Retinal pigment epithelial cell (primary cell): ENCODE data around the gene SLC25A13.

Experiments
- DNase-seq: peaks from one replicate; pipeline ENCODE4 v3.0.0-alpha.2; 2010; ENCODE audit warnings: low read depth
- H3K4me3 ChIP-seq: 2 replicates; pipeline ENCODE4 v1.5.1; 2011; ENCODE audit warnings: mild to moderate bottlenecking, low read length, control low read depth, moderate library complexity
- TF ChIP-seq, protein P1 (sequence below): conservative IDR thresholded peaks from 2 replicates; pipeline ENCODE4 v1.5.1; 2011; ENCODE audit warnings: low read depth, low read length, control low read depth, inconsistent platforms

Gene SLC25A13

DNA sequence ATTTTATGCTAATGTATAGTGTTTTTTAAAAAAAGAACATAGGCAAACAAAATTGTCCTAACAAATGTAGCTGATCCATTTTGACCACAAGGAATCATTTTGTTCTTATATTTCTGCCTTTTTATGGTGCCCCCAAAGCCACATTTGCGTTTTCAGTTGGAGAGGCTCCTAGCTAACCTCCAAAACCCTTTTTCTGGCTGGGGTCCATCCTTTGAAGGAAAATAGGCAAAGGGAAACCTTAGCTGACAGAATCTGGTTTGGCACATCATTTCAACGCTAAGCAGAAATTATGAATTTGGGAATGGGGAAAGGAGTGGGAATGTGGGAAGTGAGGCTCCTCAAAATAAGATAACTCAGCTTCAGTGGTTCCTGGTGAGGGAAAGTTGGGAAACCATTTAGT lies 25.6 kb upstream of the SLC25A13 start:
- TF ChIP-seq, protein P1, sequence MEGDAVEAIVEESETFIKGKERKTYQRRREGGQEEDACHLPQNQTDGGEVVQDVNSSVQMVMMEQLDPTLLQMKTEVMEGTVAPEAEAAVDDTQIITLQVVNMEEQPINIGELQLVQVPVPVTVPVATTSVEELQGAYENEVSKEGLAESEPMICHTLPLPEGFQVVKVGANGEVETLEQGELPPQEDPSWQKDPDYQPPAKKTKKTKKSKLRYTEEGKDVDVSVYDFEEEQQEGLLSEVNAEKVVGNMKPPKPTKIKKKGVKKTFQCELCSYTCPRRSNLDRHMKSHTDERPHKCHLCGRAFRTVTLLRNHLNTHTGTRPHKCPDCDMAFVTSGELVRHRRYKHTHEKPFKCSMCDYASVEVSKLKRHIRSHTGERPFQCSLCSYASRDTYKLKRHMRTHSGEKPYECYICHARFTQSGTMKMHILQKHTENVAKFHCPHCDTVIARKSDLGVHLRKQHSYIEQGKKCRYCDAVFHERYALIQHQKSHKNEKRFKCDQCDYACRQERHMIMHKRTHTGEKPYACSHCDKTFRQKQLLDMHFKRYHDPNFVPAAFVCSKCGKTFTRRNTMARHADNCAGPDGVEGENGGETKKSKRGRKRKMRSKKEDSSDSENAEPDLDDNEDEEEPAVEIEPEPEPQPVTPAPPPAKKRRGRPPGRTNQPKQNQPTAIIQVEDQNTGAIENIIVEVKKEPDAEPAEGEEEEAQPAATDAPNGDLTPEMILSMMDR: no peak
- no peak overlapping the region for H3K4me3 ChIP-seq
- DNase-seq: no peak

DNA sequence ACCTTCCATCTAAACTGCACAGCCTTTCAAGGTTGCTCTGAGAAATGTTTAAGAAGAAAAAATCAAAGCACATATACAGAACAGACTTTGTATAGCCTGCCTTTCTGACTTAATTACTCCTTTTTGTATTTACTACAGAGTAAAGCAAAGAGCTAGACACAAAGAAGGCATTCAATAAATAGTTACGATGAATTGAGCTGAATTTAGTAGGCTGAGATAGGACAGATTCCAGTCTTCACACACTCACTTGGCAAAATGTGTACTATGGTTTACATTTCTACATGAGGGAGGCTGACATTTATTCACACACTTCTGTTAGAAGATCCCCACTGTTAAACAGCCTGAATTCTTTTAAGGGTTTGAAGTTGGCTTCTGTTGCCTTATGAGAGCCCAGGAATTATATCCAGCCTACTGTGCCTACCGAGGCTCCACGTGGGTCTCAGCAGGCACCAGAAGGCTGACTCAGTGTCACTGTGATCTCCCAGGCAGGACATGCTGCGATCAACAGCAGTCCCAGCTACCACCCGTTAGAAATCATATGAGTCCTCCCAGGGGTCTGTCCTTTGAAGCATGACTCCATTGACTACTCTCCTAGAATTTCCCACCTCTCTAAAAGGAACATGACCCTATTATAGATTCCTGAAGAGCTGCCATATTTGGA lies 24.5 kb upstream of the SLC25A13 start:
- H3K4me3 ChIP-seq: no peak overlapping the region
- DNase-seq: no peak
- TF ChIP-seq, protein P1: no peak

DNA sequence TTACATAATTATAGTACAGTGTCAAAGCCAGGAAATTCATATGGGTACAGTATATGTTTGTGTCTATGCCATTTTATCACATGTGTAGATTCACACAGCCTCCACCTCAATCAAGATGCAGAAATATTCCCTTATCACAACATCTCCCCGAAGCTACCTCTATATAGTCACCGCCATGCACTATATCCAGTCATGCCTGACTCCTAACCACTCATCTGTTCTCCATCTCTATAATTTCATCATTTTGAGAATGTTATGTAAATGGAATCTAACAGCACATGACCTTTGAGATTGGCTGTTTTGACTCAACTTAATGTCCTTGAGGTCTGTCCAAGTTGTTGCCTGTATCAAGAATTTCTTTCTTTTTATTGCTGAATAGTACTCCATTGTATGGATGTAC lies 22.3 kb upstream of the SLC25A13 start:
- TF ChIP-seq, protein P1: no peak
- DNase-seq: no peak
- H3K4me3 ChIP-seq: no peak overlapping the region

DNA sequence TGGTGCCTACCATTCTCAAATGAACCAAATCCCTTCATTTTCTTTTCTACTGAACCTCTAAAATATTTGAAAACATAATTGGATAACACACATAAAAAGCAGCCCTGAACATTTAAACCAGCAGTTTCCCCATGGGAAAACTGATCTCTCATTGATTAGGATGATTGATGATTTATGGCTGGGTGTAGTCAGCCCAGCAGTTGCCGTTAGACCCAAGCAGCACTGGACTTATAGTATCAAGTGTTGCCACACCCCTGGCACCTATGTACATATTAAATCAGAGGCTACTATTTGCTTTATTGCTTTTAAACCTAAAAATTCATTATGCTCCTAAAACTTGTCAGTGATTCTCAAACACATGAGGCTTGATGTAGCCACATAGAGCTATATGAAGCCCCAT lies 20.2 kb upstream of the SLC25A13 start:
- TF ChIP-seq, protein P1: no peak
- DNase-seq: no peak
- no peak overlapping the region for H3K4me3 ChIP-seq

DNA sequence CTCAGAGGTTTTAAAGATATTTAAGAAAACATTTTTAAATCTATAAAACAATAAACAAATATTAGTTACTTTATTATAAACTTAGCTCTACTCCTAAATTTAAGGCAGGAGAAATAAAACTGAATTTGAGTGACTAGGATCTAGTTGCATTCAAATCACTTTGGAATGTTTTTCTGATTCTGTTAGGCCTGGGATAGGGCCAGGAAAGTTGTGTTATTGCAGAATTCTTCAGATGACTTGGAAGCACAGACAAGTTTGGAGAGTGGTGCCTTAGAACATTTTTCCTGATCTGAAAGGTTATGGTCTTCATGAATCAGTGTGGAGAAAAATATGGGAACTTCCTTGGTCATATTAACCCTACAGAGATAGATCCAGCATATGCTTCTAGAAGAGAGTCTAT lies 15.6 kb upstream of the SLC25A13 start:
- no peak for DNase-seq
- no peak overlapping the region for H3K4me3 ChIP-seq
- TF ChIP-seq, protein P1: no peak

DNA sequence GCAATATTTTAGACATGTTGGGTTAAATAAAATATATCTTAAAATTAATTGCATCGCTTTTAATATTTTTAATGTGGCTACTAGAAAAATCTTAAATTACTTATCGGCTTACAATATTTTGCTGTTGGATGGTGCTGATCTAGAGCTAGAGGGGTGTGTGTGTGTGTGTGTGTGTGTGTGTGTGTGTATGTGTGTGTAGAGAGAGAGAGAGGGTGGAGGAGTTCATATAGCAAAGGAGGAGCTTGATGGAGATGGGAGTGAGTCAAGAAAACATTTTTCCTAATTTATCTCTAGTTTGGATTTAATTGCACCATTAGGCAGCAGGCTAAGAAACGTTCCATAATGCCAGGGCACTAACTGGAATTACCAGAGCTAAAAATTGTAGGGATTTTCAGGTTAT lies 10.4 kb upstream of the SLC25A13 start:
- DNase-seq: no peak
- TF ChIP-seq, protein P1: no peak
- H3K4me3 ChIP-seq: no peak overlapping the region

DNA sequence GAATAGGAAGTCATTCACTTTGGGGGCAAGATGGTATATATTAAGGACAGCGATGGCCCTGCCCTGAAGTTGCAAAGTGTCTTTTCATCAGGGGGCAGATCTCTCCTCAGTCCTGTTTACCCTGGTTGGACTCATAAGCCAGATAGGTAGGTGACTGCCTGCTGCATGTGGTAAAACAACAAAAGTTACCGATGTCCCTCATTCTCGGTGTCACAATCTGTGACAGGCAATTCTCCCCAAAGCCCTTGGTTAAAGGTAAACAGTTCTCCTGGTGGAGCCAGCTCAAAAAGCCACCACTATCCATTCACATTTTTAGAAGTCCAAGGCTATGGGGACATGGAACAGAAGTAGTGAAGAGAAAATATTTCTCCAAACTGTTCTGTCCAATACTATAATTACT lies 9.9 kb upstream of the SLC25A13 start:
- no peak for DNase-seq
- no peak overlapping the region for H3K4me3 ChIP-seq
- TF ChIP-seq, protein P1: no peak
